ENCODE results near the gene HIGD1B. TPM values are rescaled to one million over a fixed set of nuclear protein-coding genes. Genes with fewer than 3 reads are reported as not detected.

Gene HIGD1B
- total and polyA plus RNA-seq, 2 of the 13 experiments (the other 11 are each of a cell fraction or from before 2014, with no cell fraction given): not detected

GRCh38 chr17:44837196-44837595, 10.5 kb upstream of the HIGD1B start:
- H3K9me3 ChIP-seq (ENCODE audit: low read length): no peaks in the 10 kb centered on the region
- TF ChIP-seq RNF219 (CRISPR knock-in tag; IDR thresholded peaks at IDR 0.05): no peak
- no peak for TF ChIP-seq SRF (IDR thresholded peaks at IDR 0.05; ENCODE audit: low read depth, low read length)
- TF ChIP-seq SETDB1 (CRISPR knock-in tag; IDR thresholded peaks at IDR 0.05; ENCODE audit: borderline replicate concordance): no peak
- no peak for TF ChIP-seq SMC3 (IDR thresholded peaks at IDR 0.05; ENCODE audit: low read length)
- TF ChIP-seq ZNF572 (CRISPR knock-in tag; IDR thresholded peaks at IDR 0.05): no peak
- no peak for ATAC-seq
- no peak overlapping the region for H3K4me2 ChIP-seq (ENCODE audit: low read depth, low read length)
- peaks cover 0 to 4% of the 10 kb centered on the region in 2 experiments; a peak in 1 of 5 replicates for H3K27me3 ChIP-seq (ENCODE audit: control insufficient read depth in 1 of 2, insufficient read depth in 2 of 2, low read length in 2 of 2)
- no peaks in the 10 kb centered on the region for H4K20me1 ChIP-seq (ENCODE audit: insufficient read depth, low read length)
- BruUV-seq (replicated peaks): no TSS peak
- ChIA-PET CTCF (ENCODE audit: low intra/inter-chr PET ratio, low total read pairs) (no interaction called here), POLR2A (no interaction called here)
- H3K36me3 ChIP-seq (replicated peaks in 1 of 2; ENCODE audit: control insufficient read depth in 1 of 2, insufficient read depth in 2 of 2, low read length in 2 of 2): no peaks in the 10 kb centered on the region
- 7% methylated on average over 2 of the region's 2 CpGs for WGBS (ENCODE audit: low lambda C conversion rate)
- intact Hi-C loops (cut with micrococcal nuclease; ENCODE audit: unreplicated experiment) (no loop called here), in situ Hi-C loops (cut with HindIII; ENCODE audit: extremely low pct_ligation_motif_present, low pct_unique_long_range_greater_than_20kb) (no loop called here)
- 0 out of 2 replicates have a peak, but pooled peaks cover under 1% of the 10 kb centered on the region for H3K4me1 ChIP-seq (ENCODE audit: insufficient read depth, low read length)
- no peak overlapping the region for H2AFZ ChIP-seq (ENCODE audit: low read length)
- H3K9ac ChIP-seq (ENCODE audit: insufficient read depth, low read depth, low read length): no peak overlapping the region
- no peaks in the 10 kb centered on the region for H3K79me2 ChIP-seq (ENCODE audit: insufficient read depth, low read length)
- H3K4me3 ChIP-seq (replicated peaks in 1 of 3; ENCODE audit: insufficient read depth in 1 of 3, low read depth in 2 of 3, low read length in 3 of 3): no peak overlapping the region
- no peak for DNase-seq (ENCODE audit: low spot score)
- no peak overlapping the region for H3K27ac ChIP-seq (ENCODE audit: extremely low read length, insufficient read depth, low read length)
- no peak for FAIRE-seq

GRCh38 chr17:44840274-44840673, 7.4 kb upstream of the HIGD1B start:
- FAIRE-seq (no peak), DNase-seq (ENCODE audit: low spot score) (no peak), ATAC-seq (no peak)
- Histone ChIP-seq H3K27me3 (ENCODE audit: control insufficient read depth in 1 of 2, insufficient read depth in 2 of 2, low read length in 2 of 2) (peaks cover 0 to 5% of the 10 kb centered on the region in 2 experiments; a peak in 1 of 5 replicates), H3K4me2 (ENCODE audit: low read depth, low read length) (no peak overlapping the region), H4K20me1 (ENCODE audit: insufficient read depth, low read length) (no peaks in the 10 kb centered on the region), H3K9me3 (ENCODE audit: low read length) (no peaks in the 10 kb centered on the region), H3K27ac (ENCODE audit: extremely low read length, insufficient read depth, low read length) (no peak overlapping the region), H3K4me3 (replicated peaks in 1 of 3; ENCODE audit: insufficient read depth in 1 of 3, low read depth in 2 of 3, low read length in 3 of 3) (no peak overlapping the region), H3K9ac (ENCODE audit: insufficient read depth, low read depth, low read length) (no peak overlapping the region), H2AFZ (ENCODE audit: low read length) (no peak overlapping the region), H3K79me2 (ENCODE audit: insufficient read depth, low read length) (no peaks in the 10 kb centered on the region), H3K36me3 (replicated peaks in 1 of 2; ENCODE audit: control insufficient read depth in 1 of 2, insufficient read depth in 2 of 2, low read length in 2 of 2) (no peaks in the 10 kb centered on the region), H3K4me1 (ENCODE audit: insufficient read depth, low read length) (peaks cover 14% of the 10 kb centered on the region; the same call in 1 of the 2 replicates)
- 45% methylated on average over 4 of the region's 4 CpGs for WGBS (ENCODE audit: low lambda C conversion rate)
- TF ChIP-seq ZSCAN22 (CRISPR knock-in tag; IDR thresholded peaks at IDR 0.05) (no peak), IKZF4 (CRISPR knock-in tag; IDR thresholded peaks at IDR 0.05; ENCODE audit: borderline replicate concordance, low read depth, not compliant biosample characterization) (no peak)
- TF ChIP-seq, protein P1, sequence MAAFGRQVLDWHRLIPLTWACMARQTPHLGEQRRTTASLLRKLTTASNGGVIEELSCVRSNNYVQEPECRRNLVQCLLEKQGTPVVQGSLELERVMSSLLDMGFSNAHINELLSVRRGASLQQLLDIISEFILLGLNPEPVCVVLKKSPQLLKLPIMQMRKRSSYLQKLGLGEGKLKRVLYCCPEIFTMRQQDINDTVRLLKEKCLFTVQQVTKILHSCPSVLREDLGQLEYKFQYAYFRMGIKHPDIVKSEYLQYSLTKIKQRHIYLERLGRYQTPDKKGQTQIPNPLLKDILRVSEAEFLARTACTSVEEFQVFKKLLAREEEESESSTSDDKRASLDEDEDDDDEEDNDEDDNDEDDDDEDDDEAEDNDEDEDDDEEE (CRISPR knock-in tag; IDR thresholded peaks at IDR 0.05): no peak
- CTCF ChIA-PET (ENCODE audit: low intra/inter-chr PET ratio, low total read pairs): no interaction called here
- no TSS peak for BruUV-seq (replicated peaks)
- POLR2A ChIA-PET: no interaction called here
- in situ Hi-C loops (cut with HindIII; ENCODE audit: extremely low pct_ligation_motif_present, low pct_unique_long_range_greater_than_20kb) (no loop called here), intact Hi-C loops (cut with micrococcal nuclease; ENCODE audit: unreplicated experiment) (no loop called here)

All from HepG2 (cell line).